DND-41 (cell line): ENCODE data around the gene CEMIP.
A peak's percentile ranks its signal among the peaks of the same experiment; 100 is the strongest.

Source experiments
- ATAC-seq: fragments of 200-7000 bp; cut with Tn5 transposase; 3 replicates; pipeline ENCODE4 v1.9.1; 2021; ENCODE audit warnings: low read depth; ENCODE audit not compliant: insufficient read depth
- DNase-seq: peaks from one replicate; pipeline ENCODE4 v3.0.0-alpha.2; 2020
- H2AFZ ChIP-seq: 2 replicates; pipeline ENCODE4 v1.6.0; 2012; ENCODE audit warnings: low read depth, low read length
- H3K27ac ChIP-seq: 2 replicates; pipeline ENCODE4 v1.5.1; 2012; ENCODE audit warnings: low read length, inconsistent platforms
- H3K27me3 ChIP-seq: fragments of 200-600 bp; sonication (generic); 2 replicates; pipeline ENCODE4 v1.6.0; 2012; ENCODE audit warnings: low read length, mild to moderate bottlenecking, inconsistent platforms; ENCODE audit not compliant: insufficient read depth, poor library complexity
- H3K36me3 ChIP-seq: 2 replicates; pipeline ENCODE4 v1.5.1; 2012; ENCODE audit warnings: low read length, inconsistent platforms; ENCODE audit not compliant: insufficient read depth
- H3K4me1 ChIP-seq: 2 replicates; pipeline ENCODE4 v1.5.1; 2012; ENCODE audit warnings: mild to moderate bottlenecking, low read length; ENCODE audit not compliant: insufficient read depth
- H3K4me2 ChIP-seq: 2 replicates; pipeline ENCODE4 v1.6.0; 2012; ENCODE audit warnings: mild to moderate bottlenecking, moderate library complexity, low read length, inconsistent platforms; ENCODE audit not compliant: insufficient read depth
- H3K4me3 ChIP-seq, 2 experiments: fragments of 200-600 bp in 1 of 2; shearing (Covaris generic) in 1 of 2; 2 replicates each; pipeline ENCODE4 v1.5.1; 2012 to 2016; ENCODE audit warnings: inconsistent platforms in 2 of 2, low read length in 2 of 2, mild to moderate bottlenecking in 2 of 2, low read depth in 1 of 2, moderate library complexity in 1 of 2
- H3K79me2 ChIP-seq: 2 replicates; pipeline ENCODE4 v1.6.0; 2012; ENCODE audit warnings: low read length, inconsistent platforms; ENCODE audit not compliant: insufficient read depth
- H3K9ac ChIP-seq: 2 replicates; pipeline ENCODE4 v1.6.0; 2012; ENCODE audit warnings: low read depth, mild to moderate bottlenecking, inconsistent platforms, low read length, moderate library complexity
- H3K9me3 ChIP-seq: 2 replicates; pipeline ENCODE4 v1.5.1; 2012; ENCODE audit warnings: low read length, moderate library complexity, mild to moderate bottlenecking, inconsistent platforms; ENCODE audit not compliant: insufficient read depth, severe bottlenecking
- H4K20me1 ChIP-seq: 2 replicates; pipeline ENCODE4 v1.6.0; 2012; ENCODE audit warnings: low read length; ENCODE audit not compliant: insufficient read depth
- CTCF ChIP-seq: IDR thresholded peaks from 2 replicates; pipeline ENCODE4 v1.5.1; 2012; ENCODE audit warnings: borderline replicate concordance, low read length, moderate library complexity, mild to moderate bottlenecking; ENCODE audit not compliant: poor library complexity, severe bottlenecking; ENCODE audit errors: extremely low read depth
- EZH2 ChIP-seq: IDR thresholded peaks from 3 replicates; pipeline ENCODE4 v1.6.1; 2012; ENCODE audit warnings: borderline replicate concordance, low read depth, mild to moderate bottlenecking, moderate library complexity, low read length, inconsistent platforms; ENCODE audit not compliant: severe bottlenecking

Gene CEMIP

GRCh38 chr15:80915472-80915871, 136.3 kb downstream of the CEMIP start:
- Histone ChIP-seq H4K20me1 (no peaks in the 10 kb centered on the region), H3K27ac (no peak overlapping the region), H3K79me2 (no peaks in the 10 kb centered on the region)

GRCh38 chr15:80916056-80916455, 136.9 kb downstream of the CEMIP start:
- Histone ChIP-seq H3K27ac (no peak overlapping the region), H3K4me3 (no peak overlapping the region), H3K27me3 (no peaks in the 10 kb centered on the region), H2AFZ (no peak overlapping the region), H3K79me2 (no peaks in the 10 kb centered on the region), H3K4me2 (no peak overlapping the region), H3K9me3 (no peaks in the 10 kb centered on the region), H3K9ac (no peak overlapping the region), H4K20me1 (0 out of 2 replicates have a peak, but pooled peaks cover 3% of the 10 kb centered on the region), H3K36me3 (no peaks in the 10 kb centered on the region), H3K4me1 (peaks cover 12% of the 10 kb centered on the region)
- TF ChIP-seq CTCF = no peak
- no peak for TF ChIP-seq EZH2
- no peak for ATAC-seq
- DNase-seq = no peak

More at GRCh38 chr15:80915472-80915871, 136.3 kb downstream of the CEMIP start:
- ATAC-seq = no peak
- no peak for DNase-seq
- Histone ChIP-seq H2AFZ (no peak overlapping the region), H3K4me2 (no peak overlapping the region), H3K9me3 (no peaks in the 10 kb centered on the region), H3K36me3 (no peaks in the 10 kb centered on the region), H3K9ac (no peak overlapping the region), H3K27me3 (no peaks in the 10 kb centered on the region), H3K4me3 (no peak overlapping the region), H3K4me1 (peaks cover 7% of the 10 kb centered on the region)
- TF ChIP-seq CTCF = no peak
- TF ChIP-seq EZH2 = no peak

GRCh38 chr15:80918196-80918783, 139.1 kb downstream of the CEMIP start:
- no peak overlapping the region for H3K27ac ChIP-seq
- ATAC-seq (no peak), DNase-seq (no peak)
- H3K9ac ChIP-seq = no peak overlapping the region
- no peaks in the 10 kb centered on the region for H3K27me3 ChIP-seq
- H3K9me3 ChIP-seq = no peaks in the 10 kb centered on the region
- H2AFZ ChIP-seq = no peak overlapping the region
- 0 out of 2 replicates have a peak, but pooled peaks cover 3% of the 10 kb centered on the region for H4K20me1 ChIP-seq
- no peaks in the 10 kb centered on the region for H3K36me3 ChIP-seq
- no peak overlapping the region for H3K4me2 ChIP-seq
- H3K4me1 ChIP-seq = peaks cover 12% of the 10 kb centered on the region
- no peak overlapping the region for H3K4me3 ChIP-seq
- H3K79me2 ChIP-seq = no peaks in the 10 kb centered on the region
- TF ChIP-seq EZH2 = no peak
- TF ChIP-seq CTCF = no peak

- Histone ChIP-seq H3K9me3 (no peaks in the 10 kb centered on the region), H3K4me1 (peaks cover 12% of the 10 kb centered on the region), H3K36me3 (no peaks in the 10 kb centered on the region), H3K27ac (no peak overlapping the region), H2AFZ (no peak overlapping the region), H3K9ac (no peak overlapping the region), H3K27me3 (no peaks in the 10 kb centered on the region), H3K4me2 (no peak overlapping the region), H3K4me3 (no peak overlapping the region), H3K79me2 (no peaks in the 10 kb centered on the region), H4K20me1 (0 out of 2 replicates have a peak, but pooled peaks cover 3% of the 10 kb centered on the region)
- DNase-seq = peak; percentile 56
- no peak for TF ChIP-seq EZH2
- no peak for TF ChIP-seq CTCF
- ATAC-seq = peak; percentile 96
Observed at GRCh38 chr15:80920271-80920699, 141.1 kb downstream of the CEMIP start.
